Measurements from ENCODE around the gene TEKT2.

Gene TEKT2

GRCh38 chr1:36081926-36082485 is 1.9 kb upstream of the TEKT2 start:
- DNase-seq (ENCODE audit: extremely low read depth, low read depth), result no peak
- no peak for TF ChIP-seq CTCF (IDR thresholded peaks at IDR 0.05; ENCODE audit: low read depth, low read length)

- no peak for TF ChIP-seq CTCF (IDR thresholded peaks at IDR 0.05; ENCODE audit: low read depth, low read length)
- no peak for DNase-seq (ENCODE audit: extremely low read depth, low read depth)
Measured at GRCh38 chr1:36083219-36083618, 675 bp upstream of the TEKT2 start.

- DNase-seq (ENCODE audit: extremely low read depth, low read depth), result no peak
- no peak for TF ChIP-seq CTCF (IDR thresholded peaks at IDR 0.05; ENCODE audit: low read depth, low read length)
Measured at GRCh38 chr1:36084497-36085115, 712 bp downstream of the TEKT2 start.

- TF ChIP-seq CTCF (IDR thresholded peaks at IDR 0.05; ENCODE audit: low read depth, low read length), result no peak
- no peak for DNase-seq (ENCODE audit: extremely low read depth, low read depth)
Measured at GRCh38 chr1:36085126-36085525, 1.2 kb downstream of the TEKT2 start.

GRCh38 chr1:36085686-36086526 is 2.0 kb downstream of the TEKT2 start:
- no peak for TF ChIP-seq CTCF (IDR thresholded peaks at IDR 0.05; ENCODE audit: low read depth, low read length)
- no peak for DNase-seq (ENCODE audit: extremely low read depth, low read depth)

GRCh38 chr1:36086529-36087232 is 2.8 kb downstream of the TEKT2 start:
- DNase-seq (ENCODE audit: extremely low read depth, low read depth), result no peak
- no peak for TF ChIP-seq CTCF (IDR thresholded peaks at IDR 0.05; ENCODE audit: low read depth, low read length)

Data from AG09319 (cell line).